Activated CD8-positive, alpha-beta memory T cell treated with anti-CD3 and anti-CD28 coated beads, Interleukin-2, amount 50 U/mL, for 4 hours (primary cell): ENCODE data around the gene GRM1.

Experiments used
- DNase-seq: peaks from one replicate; pipeline ENCODE4 v3.0.0-alpha.2; 2020

The GRM1 gene

DNA sequence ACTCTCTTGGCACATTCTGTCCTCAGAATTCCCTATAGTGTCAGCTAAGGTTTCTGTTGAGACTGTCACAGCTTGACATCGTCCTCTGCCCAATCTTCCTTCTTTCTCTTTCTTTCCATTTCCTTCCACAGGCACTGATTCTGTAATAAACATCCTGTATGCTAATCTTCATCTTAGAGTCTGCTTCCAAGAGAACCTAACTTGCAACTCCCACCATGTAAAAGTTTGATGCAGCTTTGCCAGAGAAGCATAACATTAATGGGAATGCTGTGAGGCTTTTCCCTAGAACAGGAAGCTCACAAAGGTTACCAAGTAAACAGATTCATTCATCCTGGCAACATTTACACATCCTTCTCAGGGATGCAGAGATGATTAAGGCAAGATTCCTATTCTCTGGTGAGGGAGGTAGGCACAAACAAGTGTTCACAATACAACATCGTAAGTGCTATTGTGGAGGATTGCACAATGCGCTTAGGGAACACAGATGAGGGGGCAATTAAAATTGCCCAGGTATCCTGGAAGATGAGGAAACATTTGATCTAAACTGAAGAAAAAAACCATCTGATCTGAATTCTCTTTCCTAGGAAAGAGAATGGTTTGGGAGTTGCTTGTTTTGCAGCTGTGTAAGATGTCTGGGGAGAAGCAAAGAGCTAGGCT is 74.7 kb downstream of the GRM1 start:
- no peak for DNase-seq

DNA sequence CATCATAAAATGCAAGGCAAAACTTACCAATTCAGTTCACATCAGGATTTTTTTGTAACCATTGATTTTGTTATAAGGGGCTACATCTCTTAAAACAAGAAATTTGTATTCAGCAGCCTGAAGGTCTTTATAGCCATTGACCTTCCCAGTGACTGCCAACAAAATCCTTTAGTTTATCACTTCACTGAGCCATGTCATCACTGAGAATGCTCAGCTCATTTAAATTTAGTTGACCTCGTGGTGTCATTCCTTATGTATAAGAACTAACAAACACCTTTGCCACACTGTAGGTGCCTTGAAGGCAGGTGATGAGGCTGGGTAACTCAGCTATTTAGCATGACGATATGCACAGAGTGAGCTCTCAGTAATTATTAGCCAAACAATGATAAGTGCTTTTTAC is 77.7 kb downstream of the GRM1 start:
- no peak for DNase-seq

DNA sequence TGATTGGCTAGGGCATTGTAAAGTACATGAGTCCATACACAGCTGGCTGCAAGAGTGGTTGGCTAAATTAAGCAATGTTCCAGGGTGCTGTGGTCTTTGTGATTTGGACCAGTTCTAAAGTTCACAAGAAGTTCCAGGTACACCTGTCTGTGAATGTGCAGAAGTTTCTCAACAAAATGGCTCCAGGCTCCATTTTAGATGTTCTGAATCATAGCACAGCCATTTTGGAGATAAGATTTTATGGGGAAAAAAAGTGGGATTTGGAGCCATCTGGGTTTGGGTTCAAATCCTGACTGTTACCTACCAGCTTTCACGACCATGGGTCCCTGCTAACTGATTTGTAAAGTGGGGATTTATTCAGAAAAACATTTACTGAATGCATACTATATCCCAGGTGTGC is 82.1 kb downstream of the GRM1 start:
- no peak for DNase-seq

DNA sequence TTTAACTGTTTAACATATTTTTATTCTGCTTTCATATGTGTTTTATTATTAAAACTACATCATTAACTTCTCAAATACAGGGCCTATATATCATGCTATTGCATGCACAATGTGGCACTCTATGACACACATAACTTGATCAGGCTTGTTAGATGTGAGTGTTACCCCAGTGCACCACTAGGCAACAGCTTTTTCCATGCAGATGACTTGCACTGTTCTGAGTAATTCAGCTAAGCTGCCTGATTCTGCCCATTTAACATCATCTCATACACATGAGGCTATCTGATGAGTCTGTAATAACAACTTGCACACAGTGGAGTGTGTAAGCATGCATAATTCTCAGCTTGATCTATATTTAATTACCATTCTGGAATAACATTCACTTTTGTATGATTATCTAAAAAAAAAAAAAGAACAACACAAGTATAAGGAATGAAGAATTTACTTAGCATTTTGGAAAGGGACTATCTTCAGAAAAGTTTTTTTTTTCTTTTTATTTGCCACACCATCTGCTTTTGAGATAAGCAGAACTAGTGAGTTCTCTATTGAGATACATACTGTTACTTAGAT is 83.1 kb downstream of the GRM1 start:
- DNase-seq = no peak

DNA sequence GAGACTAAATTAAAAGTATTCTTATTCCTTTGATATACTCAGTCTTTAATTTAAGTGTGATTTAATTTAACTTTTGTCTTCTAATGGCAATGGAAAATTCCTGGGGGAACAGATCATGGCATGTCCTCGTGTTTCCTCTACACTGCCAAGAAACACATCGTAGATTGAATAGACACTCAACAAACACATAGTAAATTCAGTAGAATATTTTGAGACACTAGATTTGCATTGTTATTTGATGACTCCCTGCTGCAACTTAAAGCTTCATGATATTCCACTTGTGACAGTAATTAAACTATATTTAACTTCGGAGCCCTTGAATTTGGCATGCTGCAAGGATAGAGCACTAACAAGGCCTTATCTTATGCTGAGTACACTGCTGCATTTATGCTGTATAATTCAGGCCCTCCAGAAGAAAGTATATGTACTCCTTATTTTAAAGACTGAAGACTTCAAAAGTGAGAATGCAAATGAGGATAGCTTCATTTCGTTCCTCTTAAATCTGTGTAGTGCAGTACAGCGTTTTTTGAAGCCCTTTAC is 84.3 kb downstream of the GRM1 start:
- no peak for DNase-seq

DNA sequence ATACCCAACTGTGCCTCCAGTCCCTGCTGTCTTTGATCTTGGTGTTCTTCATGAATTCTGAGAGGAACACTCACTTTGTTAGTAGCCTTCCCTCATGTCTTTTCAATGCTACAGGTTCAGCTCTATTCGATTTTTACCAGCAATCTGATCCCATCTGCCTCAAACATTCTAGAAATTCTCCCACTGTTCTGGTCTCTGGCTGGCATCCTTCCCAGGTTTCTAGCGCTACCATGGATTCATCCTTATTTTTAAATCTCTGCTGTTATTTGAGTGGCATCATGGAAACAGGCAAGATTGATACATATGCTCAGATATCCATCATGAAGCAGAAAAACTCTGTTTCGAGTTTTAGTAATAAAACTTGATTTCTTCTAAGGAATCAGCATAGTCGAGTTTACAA is 94.8 kb downstream of the GRM1 start:
- DNase-seq = no peak

DNA sequence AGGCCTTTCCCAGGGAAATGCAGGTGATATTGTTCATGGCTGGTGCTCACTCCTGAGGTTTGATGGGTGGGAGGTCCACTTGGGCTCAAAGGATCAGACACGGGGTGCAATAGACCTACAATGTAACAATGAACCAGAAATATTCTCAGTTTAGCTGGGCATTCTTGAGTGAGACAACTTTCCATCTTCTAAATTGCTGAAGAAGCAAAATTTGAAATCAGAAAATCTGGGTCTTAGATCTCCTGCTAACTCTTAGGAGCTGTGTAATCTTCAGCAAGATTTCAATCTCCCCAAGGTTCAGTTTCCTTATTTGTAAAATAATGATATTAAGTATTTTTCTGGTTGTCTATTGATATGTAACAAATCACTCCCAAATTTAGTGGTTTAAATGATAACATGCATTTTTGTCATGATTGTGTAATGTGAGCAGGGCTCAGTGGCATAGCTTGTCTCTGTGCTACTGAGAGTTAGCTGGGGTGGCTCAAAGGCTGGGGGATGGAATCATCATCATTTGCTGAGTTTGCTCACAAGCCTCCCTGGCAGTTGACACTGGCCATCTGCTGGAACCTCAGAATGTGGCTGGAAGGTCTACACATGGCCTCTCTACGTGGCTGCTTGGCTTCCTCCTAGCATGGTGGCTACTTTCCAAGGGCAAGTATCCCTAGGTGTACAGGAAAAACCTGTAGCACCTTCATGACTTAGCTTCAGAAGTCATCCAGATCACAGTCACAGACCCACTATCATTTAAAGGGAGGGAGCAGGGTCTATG is 98.8 kb downstream of the GRM1 start:
- DNase-seq = no peak

DNA sequence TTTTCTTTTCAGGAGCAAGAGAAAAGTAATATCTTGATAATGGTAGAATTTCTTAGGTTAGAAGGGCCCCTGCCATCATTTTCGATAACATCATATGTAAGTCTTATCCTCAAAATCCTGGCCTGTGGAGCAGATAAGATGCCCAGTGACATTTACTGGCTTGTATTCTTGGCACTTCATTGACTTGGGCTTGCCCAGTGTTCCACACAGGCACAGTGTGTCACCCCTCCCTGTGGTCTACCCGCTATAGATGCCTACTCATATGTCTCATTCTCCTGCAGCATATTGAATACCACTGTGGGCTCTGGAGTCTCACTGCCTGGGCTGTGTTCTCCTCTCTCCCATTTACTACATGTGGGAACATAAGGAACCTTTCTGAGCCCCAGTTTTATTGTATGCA is 105.0 kb downstream of the GRM1 start:
- DNase-seq = no peak

DNA sequence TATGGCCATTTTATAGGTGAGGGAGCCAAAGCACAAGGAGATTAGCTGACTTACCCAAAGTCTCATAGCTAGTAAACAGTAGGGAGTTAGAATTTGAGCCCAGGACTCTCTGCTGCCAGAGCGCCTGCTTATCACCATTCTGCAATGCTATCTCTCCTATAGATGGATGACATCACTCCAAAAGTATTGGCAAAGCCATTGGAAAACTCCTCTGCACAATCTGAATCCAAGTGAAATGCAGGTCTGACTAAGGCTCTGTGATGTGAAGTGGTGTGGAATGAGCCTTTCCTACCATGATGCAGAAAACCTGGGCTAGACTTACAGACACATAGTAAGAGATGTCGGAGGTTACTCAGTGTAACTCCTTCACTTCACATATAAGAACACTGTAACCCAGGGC is 106.3 kb downstream of the GRM1 start:
- DNase-seq = no peak

DNA sequence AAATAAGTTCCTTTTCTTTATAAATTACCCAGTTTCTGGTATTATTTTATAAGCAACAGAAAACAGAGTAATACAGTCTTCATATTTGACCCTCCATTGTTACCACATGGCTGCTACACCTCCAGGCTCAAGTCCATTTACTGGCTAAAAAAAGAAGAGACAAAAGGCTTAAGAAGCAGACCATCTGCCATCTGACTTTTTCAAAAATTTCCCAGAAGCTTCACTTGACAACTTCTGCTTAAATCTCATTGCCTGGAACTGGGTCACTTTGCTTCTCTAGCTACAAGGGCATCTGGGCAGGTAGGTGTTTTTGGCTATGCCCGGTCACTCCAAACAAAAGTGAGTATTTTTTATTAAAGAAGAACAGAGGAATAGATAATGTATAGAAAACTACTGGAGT is 118.0 kb downstream of the GRM1 start:
- no peak for DNase-seq

DNA sequence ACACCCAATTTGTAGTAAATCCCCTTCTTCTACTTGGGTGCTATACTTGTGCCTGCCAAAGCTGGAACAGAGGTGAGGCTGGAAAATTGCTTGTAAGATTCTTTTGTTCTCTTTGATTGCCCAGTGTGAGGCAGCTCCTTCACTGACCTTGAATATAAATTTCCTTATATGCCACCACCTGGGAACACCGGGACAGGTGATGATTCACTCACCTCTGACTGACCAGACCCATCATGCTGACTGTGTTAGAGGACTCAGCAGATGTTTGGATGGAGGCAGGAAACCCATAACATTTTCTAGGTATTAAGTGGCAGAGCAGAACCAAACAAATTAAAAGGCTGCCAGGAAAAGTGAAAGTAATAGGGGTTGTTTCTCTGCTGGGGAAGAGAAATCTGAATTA is 120.9 kb downstream of the GRM1 start:
- DNase-seq = no peak

DNA sequence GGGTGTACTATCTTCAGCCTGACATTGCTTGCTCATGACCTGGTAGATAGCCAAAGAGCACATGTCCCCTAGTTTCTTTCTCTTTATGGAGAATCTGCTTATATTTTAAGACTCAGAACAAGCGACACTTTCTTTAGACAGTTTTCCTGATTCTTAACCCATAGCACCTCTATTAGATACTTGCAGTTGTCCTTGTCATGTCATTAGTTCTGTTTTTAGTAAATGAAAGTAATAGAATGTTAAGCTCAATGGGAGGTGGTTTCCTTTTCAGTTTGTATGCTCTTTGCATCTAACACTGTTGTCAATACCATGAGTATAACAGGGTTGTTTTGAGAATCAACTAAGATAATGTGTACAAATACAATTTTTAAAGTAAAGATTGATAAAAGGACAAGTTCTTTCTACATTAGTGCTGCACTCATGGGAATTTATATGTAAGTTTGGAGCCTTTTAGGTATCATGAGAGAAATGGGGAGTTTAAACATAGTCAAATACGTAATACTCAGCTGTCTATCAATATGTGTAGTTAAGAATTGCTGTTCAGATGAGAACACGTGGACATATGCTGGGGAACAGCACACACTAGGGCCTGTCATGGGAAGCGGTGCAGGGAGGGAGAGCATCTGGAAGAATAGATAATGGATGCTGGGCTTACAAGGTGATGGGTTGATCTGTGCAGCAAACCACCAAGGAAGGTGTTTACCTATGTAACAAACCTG is 124.3 kb downstream of the GRM1 start:
- DNase-seq = no peak

DNA sequence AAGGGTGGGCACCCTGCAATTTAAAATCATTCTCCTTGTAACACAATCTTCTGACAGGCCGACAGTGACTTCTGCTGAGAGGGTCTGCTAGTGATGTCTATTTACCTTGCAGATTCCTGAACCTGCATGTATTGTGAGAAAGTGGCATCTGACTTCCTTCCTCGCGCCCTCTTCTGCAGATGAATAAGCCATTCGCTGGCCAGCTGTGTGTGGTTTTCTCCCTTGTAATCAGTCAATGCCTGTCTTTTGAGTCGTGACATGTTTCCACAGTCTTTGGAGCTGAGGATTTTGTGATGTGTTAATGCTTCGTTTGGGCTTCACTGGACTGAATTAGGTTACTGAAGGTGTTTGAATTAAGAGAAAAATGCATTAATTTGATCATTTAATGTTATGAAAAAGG is 125.3 kb downstream of the GRM1 start:
- DNase-seq = no peak

DNA sequence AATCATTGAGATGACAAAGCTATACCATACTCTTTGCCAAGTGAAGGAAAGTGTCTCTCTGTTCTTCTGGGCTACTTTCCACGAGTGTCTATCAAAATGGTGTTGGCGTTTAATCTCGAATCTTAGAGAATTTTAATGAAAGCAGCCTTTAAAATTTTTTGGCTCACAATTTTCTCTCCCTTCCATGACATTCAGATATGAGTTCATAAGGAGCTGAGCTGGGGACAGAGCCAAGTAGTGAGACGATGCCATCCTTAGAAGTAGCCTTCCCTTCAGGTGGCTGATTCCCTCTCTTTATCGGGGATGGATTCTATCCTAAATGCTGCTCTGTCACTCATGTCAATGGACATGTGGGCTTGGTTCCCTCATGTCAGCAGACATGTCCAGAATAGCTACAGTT is 132.8 kb downstream of the GRM1 start:
- no peak for DNase-seq

DNA sequence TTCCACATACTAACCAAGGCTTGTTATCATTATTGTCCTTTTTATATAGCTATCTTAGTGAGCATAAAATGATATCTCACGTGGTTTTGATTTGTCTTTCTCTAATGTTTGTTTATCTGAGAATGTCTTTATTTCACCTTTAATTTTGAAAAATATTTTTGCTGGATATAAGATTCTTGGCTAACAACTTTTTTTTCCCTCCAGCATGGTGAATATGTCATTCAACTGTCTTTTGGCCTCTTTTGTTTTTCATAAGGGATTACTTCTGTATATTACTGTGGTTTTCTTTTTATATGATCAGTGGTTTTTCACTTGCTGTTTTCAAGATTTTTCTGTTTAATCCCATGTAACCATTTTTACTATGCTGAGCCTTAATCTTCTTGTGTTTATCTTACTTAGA is 141.0 kb downstream of the GRM1 start:
- DNase-seq = no peak

DNA sequence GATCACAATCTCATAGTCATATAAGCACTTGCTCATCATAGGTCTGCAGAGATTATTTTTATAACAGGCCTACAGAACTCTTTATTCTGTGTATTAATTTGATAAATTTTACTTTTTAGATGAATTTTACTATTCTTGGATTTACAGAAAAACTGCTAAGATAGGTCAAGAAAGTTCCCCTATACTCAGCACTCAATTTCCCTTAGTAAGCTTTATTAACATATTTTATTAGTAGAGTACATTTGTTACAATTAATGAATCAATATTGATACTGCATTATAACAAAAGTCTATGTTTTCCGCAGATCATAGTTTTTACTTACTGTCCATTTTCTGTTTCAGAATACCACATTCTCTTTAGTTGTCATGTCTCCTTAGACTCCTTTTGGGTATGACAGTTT is 148.9 kb downstream of the GRM1 start:
- no peak for DNase-seq

DNA sequence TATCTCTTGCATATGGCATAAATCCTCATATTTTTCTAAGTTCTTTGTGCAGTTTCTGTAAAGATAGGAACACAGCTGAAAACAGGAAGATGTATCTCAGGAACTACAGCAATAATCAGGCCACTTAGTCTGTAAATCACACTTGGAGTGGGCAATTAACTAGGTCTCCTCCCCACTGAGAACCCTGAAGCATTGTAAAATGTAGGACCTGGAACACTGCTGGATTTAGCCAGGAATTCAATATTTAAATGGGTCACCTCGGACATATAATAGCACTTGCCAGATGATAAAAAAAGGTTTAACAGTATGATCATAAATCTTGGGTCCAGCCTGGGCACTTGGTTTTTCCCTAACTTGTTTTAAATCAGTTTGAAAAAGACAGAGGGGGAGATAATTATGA is 155.0 kb downstream of the GRM1 start:
- no peak for DNase-seq

DNA sequence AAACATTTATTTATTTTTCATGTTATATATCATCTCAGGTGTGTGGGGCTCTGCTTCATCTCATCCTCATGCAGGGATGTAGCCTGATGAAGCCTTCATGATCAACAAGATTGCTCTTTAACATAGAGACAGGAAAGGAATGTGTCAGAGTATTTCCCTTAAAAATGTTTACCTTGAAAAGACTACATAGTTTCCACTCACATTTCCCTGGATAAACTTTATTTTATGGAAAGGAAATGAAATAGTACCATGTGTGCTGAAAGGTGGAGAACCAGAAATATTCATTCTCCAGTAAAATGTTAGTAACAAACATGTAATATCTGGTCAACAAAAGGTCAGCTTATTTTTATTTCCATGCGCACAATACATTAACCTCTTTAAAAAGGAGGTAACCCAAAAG is 155.8 kb downstream of the GRM1 start:
- DNase-seq = no peak

DNA sequence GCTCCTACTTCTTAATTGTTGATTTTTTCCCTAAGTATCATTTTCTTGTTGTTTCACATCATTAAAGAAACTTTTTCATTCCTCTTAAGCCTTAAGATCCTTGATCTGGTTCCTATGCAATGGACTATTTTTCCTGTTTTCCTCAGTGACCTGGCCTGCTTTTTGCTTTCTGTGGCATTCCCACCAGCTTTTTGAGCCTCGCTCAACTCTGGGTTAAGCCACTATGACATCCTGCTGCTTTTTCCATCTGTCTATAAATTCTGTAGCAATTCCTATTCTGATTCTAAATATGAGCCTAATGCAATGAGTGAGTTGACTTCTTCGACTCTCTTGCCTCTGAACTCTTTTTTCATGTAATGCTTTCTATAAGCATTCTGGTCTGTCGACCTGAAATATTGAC is 160.3 kb downstream of the GRM1 start:
- DNase-seq = no peak

DNA sequence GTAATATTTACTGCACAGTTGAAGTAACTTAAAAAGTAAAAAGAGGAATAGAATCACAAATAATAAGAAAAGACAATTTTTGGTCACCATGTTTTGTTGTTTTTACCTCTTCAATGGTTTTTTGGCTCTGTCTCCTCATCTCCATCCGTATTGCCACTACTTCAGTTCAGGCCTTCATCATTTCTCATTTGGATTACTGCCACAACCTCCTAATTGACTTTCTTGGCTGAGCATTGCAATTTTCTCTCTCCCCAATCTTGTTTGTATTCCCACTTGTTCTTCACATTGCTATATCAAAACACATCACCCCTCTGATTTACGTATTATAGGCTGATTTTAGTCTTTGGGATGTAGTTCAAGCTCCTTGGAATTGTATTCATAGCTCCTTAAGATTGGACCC is 161.7 kb downstream of the GRM1 start:
- DNase-seq = no peak

DNA sequence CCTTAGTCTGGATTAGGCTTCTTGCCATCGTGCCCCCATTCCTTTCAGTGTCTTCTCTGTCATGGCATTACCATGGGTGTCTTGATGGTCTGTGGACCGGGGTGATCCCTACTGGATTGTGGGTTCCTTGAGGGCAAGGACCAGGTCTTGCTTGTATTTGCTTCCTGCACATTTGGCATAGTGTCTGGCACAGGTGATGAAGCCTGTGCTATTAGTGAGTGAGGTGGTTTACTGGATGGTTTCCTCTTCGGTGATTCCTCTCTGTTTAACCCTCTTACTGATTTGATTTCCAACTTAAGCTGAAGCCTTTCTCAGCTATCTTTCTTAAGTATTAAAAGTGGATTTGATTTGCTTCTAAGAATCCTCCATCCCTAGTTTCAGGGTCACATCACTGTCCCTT is 162.3 kb downstream of the GRM1 start:
- DNase-seq = no peak

DNA sequence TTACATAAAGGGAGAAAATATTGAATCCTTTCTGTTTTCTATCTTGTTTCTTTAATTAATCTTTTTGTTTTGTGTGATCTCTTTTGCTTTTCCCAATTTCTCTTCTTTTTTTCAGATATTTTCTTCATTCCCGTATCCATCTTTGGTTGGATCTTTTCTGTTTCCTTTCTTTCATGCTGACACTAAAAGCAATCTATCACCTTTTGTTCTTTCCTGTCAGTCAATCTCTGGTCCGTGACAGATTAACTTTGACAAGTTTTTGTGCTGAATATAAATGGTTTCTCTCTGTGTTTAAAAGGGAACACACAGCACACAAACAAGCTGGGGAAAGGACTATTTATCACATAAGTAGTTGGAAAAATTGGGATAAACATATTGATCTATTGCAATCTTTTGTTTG is 162.8 kb downstream of the GRM1 start:
- no peak for DNase-seq

DNA sequence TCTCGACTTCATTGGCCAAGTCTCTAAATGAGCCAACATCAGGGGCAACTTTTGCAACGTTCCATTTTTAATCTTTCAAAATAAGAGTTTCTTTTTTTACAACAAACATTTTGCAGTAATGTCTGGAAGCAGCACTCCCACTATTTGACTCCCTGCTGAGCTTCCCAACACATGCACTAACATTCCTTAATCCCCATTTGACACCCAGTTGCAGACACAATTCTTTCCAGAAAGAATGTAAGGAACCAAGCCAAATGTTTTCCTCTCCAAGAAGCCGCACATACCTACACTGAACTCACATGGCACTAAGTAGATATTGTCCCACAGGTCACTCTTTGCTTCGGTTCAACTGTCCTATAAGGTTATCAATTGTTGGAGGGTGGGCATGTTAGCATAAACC is 165.6 kb downstream of the GRM1 start:
- no peak for DNase-seq

DNA sequence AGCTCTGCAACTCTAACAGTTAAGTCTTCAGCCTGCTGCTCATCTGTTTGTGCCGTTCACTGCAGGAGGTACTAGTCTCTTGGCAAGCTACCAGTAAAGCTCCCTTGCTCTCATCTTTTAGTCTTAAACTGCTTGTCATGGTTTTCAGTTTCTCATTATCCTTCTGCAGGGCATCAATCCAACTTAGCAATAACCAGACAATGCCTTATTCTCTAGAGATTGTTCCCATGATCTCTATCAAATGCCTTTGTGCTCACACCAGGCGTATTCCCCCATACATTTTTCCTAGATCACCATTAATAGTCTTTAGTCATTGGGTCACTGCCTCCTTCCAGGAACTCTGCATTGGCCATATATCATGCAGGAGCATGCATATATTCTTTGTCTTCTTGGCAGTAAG is 171.3 kb downstream of the GRM1 start:
- no peak for DNase-seq
